IMR-90 (cell line): ENCODE data around the gene AP3D1. TPM values are rescaled to one million over a fixed set of nuclear protein-coding genes. Genes with fewer than 3 reads are reported as not detected.

ENCODE experiments used
- ATAC-seq: fragments of 200-7000 bp; cut with Tn5 transposase; 2 replicates; pipeline ENCODE4 v1.9.1; 2020; ENCODE audit warnings: low read depth, mild to moderate bottlenecking, moderate library complexity
- BruUV-seq: library from RNA; stranded (reverse); fragments of 400-500 nt; replicated peaks from 2 replicates; lab custom pipeline; 2021; lab: Mats Ljungman, UMichigan
- CTCF ChIA-PET: fragments of 300-600 bp; formaldehyde crosslinking; extraction: SDS; loops from one replicate; lab custom pipeline; 2021; ENCODE audit warnings: antibody characterized with exemption; lab: Yijun Ruan, JAX
- POLR2A ChIA-PET: fragments of 300-600 bp; sonication (Branson Sonifier 250); formaldehyde crosslinking; loops from one replicate; lab custom pipeline; 2022; ENCODE audit warnings: antibody characterized with exemption; ENCODE audit not compliant: unreplicated experiment; lab: Charles Lee
- DNase-seq: peaks from one replicate; pipeline ENCODE4 v3.0.0; 2013
- H2AFZ ChIP-seq: replicated peaks from 2 replicates; pipeline ENCODE3; 2013; ENCODE audit warnings: low read length, mild to moderate bottlenecking; ENCODE audit not compliant: poor library complexity
- H2AK5ac ChIP-seq: 2 replicates; pipeline ENCODE4 v1.6.1; 2013; ENCODE audit warnings: low read depth, low read length, inconsistent platforms
- H2AK9ac ChIP-seq: replicated peaks from 2 replicates; pipeline ENCODE3; 2013; ENCODE audit warnings: mild to moderate bottlenecking, low read depth, low read length, moderate library complexity; ENCODE audit not compliant: poor library complexity
- H2BK120ac ChIP-seq: 2 replicates; pipeline ENCODE4 v1.6.1; 2013; ENCODE audit warnings: low read depth, low read length, inconsistent platforms
- H2BK15ac ChIP-seq: 3 replicates; pipeline ENCODE4 v1.6.1; 2013; ENCODE audit warnings: low read depth, low read length, inconsistent platforms
- H2BK20ac ChIP-seq: 2 replicates; pipeline ENCODE4 v1.6.1; 2013; ENCODE audit warnings: low read depth, mild to moderate bottlenecking, inconsistent platforms, low read length, moderate library complexity
- H2BK5ac ChIP-seq: 2 replicates; pipeline ENCODE4 v1.6.1; 2013; ENCODE audit warnings: mild to moderate bottlenecking, low read depth, low read length, inconsistent platforms; ENCODE audit not compliant: poor library complexity, severe bottlenecking
- H3K14ac ChIP-seq: replicated peaks from 2 replicates; pipeline ENCODE4 v1.6.1; 2013; ENCODE audit warnings: low read depth, low read length, inconsistent platforms
- H3K18ac ChIP-seq: 2 replicates; pipeline ENCODE4 v1.6.1; 2013; ENCODE audit warnings: low read depth, low read length, control low read depth
- H3K23ac ChIP-seq: 2 replicates; pipeline ENCODE4 v1.6.1; 2013; ENCODE audit warnings: low read depth, low read length, inconsistent platforms
- H3K27ac ChIP-seq: 2 replicates; pipeline ENCODE4 v1.5.1; 2013; ENCODE audit warnings: mild to moderate bottlenecking, control low read depth, low read length; ENCODE audit not compliant: insufficient read depth
- H3K27me3 ChIP-seq: 2 replicates; pipeline ENCODE4 v1.6.1; 2013; ENCODE audit warnings: low read length; ENCODE audit not compliant: control insufficient read depth, insufficient read depth
- H3K36me3 ChIP-seq: 2 replicates; pipeline ENCODE4 v1.6.1; 2013; ENCODE audit warnings: low read length, mixed read lengths; ENCODE audit not compliant: control insufficient read depth, insufficient read depth
- H3K4ac ChIP-seq: 2 replicates; pipeline ENCODE4 v1.6.1; 2013; ENCODE audit warnings: low read depth, low read length, inconsistent platforms
- H3K4me1 ChIP-seq: 2 replicates; pipeline ENCODE4 v1.6.1; 2013; ENCODE audit warnings: low read length, mixed read lengths; ENCODE audit not compliant: control insufficient read depth, insufficient read depth
- H3K4me2 ChIP-seq: 2 replicates; pipeline ENCODE4 v1.6.1; 2013; ENCODE audit warnings: low read depth, mild to moderate bottlenecking, control low read depth, low read length, moderate library complexity
- H3K4me3 ChIP-seq: 2 replicates; pipeline ENCODE4 v1.5.1; 2013; ENCODE audit warnings: low read depth, mild to moderate bottlenecking, control low read depth, low read length, moderate library complexity; ENCODE audit not compliant: insufficient read depth
- H3K56ac ChIP-seq: 2 replicates; pipeline ENCODE4 v1.6.1; 2013; ENCODE audit warnings: low read length, inconsistent platforms; ENCODE audit not compliant: insufficient read depth; ENCODE audit errors: extremely low read depth
- H3K79me1 ChIP-seq, 2 experiments: 2 replicates each; pipeline ENCODE4 v1.6.1; 2013; ENCODE audit warnings: low read length in 2 of 2, inconsistent platforms in 1 of 2, low read depth in 1 of 2
- H3K9ac ChIP-seq: 2 replicates; pipeline ENCODE4 v1.6.1; 2013; ENCODE audit warnings: low read depth, low read length, control low read depth
- H3K9me1 ChIP-seq: 2 replicates; pipeline ENCODE4 v1.6.1; 2013; ENCODE audit warnings: low read length, inconsistent platforms; ENCODE audit not compliant: insufficient read depth
- H3K9me3 ChIP-seq: 2 replicates; pipeline ENCODE4 v1.6.1; 2013; ENCODE audit warnings: low read length; ENCODE audit not compliant: control insufficient read depth, insufficient read depth
- H4K20me1 ChIP-seq: 2 replicates; pipeline ENCODE4 v1.6.1; 2013; ENCODE audit warnings: low read length, inconsistent platforms; ENCODE audit not compliant: insufficient read depth
- H4K5ac ChIP-seq: 2 replicates; pipeline ENCODE4 v1.6.1; 2013; ENCODE audit warnings: mild to moderate bottlenecking, low read depth, low read length, control low read depth
- H4K8ac ChIP-seq, 2 experiments: 2 replicates each; pipeline ENCODE4 v1.6.1; 2013; ENCODE audit warnings: low read depth in 2 of 2, low read length in 2 of 2, control low read depth in 1 of 2, inconsistent platforms in 1 of 2
- H4K91ac ChIP-seq: 2 replicates; pipeline ENCODE4 v1.6.1; 2013; ENCODE audit warnings: low read depth, low read length, inconsistent platforms; ENCODE audit not compliant: insufficient read depth
- MAZ ChIP-seq: IDR thresholded peaks from 2 replicates; pipeline ENCODE4 v1.6.1; 2012; ENCODE audit warnings: low read depth, mild to moderate bottlenecking, low read length, improper control_type of control experiment, moderate library complexity, borderline replicate concordance
- NFE2L2 ChIP-seq: fragments of 150-350 bp; IDR thresholded peaks from 2 replicates; pipeline ENCODE4 v1.6.1; 2016; ENCODE audit warnings: low read depth, mild to moderate bottlenecking, low read length
- POLR2A ChIP-seq: IDR thresholded peaks from 2 replicates; pipeline ENCODE4 v1.6.1; 2012; ENCODE audit warnings: mild to moderate bottlenecking, low read depth, low read length
- RAD21 ChIP-seq: IDR thresholded peaks from 2 replicates; pipeline ENCODE4 v1.6.1; 2012; ENCODE audit warnings: low read length, improper control_type of control experiment
- RCOR1 ChIP-seq: IDR thresholded peaks from 2 replicates; pipeline ENCODE4 v1.6.1; 2012; ENCODE audit warnings: mild to moderate bottlenecking, low read length, improper control_type of control experiment; ENCODE audit not compliant: insufficient replicate concordance
- RFX5 ChIP-seq: IDR thresholded peaks from 2 replicates; pipeline ENCODE4 v1.8.0; 2012; ENCODE audit warnings: low read depth, mild to moderate bottlenecking, low read length, moderate library complexity
- SMC3 ChIP-seq: fragments of 150-350 bp; IDR thresholded peaks from 2 replicates; pipeline ENCODE4 v1.6.1; 2016; ENCODE audit warnings: low read depth, mild to moderate bottlenecking, antibody characterized with exemption, low read length, moderate library complexity
- WGBS, 2 experiments: methylation state at CpG; one replicate each; pipeline versions ENCODE4 v1.1.5 to v1.1.7; 2013; ENCODE audit warnings: missing lambda C conversion rate in 2 of 2; ENCODE audit not compliant: insufficient read length in 1 of 2; ENCODE audit errors: extremely low coverage in 2 of 2; 5-methylcytosine and 5-hydroxymethylcytosine counted together
- dilution Hi-C: fragments of 300-500 bp; cut with HindIII; formaldehyde crosslinking; loops from one replicate; pipeline ENCODE4 v1.14.3; 2018; ENCODE audit warnings: low sequenced_read_pairs; ENCODE audit not compliant: unreplicated experiment
- in situ Hi-C: fragments of 300-500 bp; cut with MboI; formaldehyde crosslinking; loops from 3 replicates; pipeline ENCODE4 v1.14.3; 2019; ENCODE audit warnings: low sequenced_read_pairs, inconsistent platforms, mixed read lengths
- intact Hi-C: fragments of 100-400 bp; cut with micrococcal nuclease; formaldehyde crosslinking; loops from 2 replicates; pipeline ENCODE4 v1.10.0; 2022
- polyA plus RNA-seq, 3 experiments: library from polyadenylated mRNA; depleted of rRNA; stranded (reverse); fragments of >200 nt; gene quantifications; 2 replicates each; pipeline ENCODE4 v1.2.3, GENCODE V29; 2012; ENCODE audit warnings: low replicate concordance in 1 of 3
- total RNA-seq: library from RNA; depleted of rRNA; stranded (reverse); fragments of >200 nt; gene quantifications from 2 replicates; pipeline ENCODE4 v1.2.3, GENCODE V29; 2012
- TF ChIP-seq, protein P1 (sequence below): fragments of 150-350 bp; IDR thresholded peaks from 2 replicates; pipeline ENCODE4 v1.6.1; 2016; ENCODE audit warnings: low read depth, mild to moderate bottlenecking, low read length, moderate library complexity, borderline replicate concordance

Gene AP3D1
- total and polyA plus RNA-seq, 2 of the 4 experiments (the other 2 are of a cell fraction): 75.3 to 129 TPM

DNA sequence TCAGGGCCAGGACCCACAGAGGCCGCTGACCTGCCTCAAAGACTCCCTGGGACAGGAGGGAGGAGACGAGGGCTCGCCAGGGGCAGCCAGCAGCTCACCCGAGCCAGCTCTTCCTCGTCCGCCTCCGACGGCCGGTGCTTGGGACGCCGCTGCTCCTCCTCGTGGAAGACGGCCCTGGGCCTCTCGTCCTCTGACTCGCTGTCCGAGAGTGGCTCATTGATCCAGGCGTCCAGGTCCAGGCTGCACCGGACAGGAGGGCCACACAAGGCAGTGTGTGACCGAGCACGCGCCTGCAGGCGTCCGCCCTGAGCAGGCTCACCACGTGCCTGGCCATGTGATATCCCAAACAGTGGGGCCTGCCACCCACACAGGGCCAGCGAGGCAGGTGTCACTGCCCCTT is 34.9 kb downstream of the AP3D1 start:
- no peaks in the 10 kb centered on the region for H3K4me1 ChIP-seq
- H4K5ac ChIP-seq: no peak overlapping the region
- H3K18ac ChIP-seq: no peak overlapping the region
- H2BK5ac ChIP-seq: no peak overlapping the region
- H2BK20ac ChIP-seq: no peak overlapping the region
- no peak overlapping the region for H4K91ac ChIP-seq
- WGBS, 2 experiments: 95% methylated on average over 19 of the region's 25 CpGs; no CpG with 5 or more reads in 1 of the 2 experiments
- no peaks in the 10 kb centered on the region for H3K9me1 ChIP-seq
- H3K14ac ChIP-seq: no peak overlapping the region
- no peak overlapping the region for H2BK120ac ChIP-seq
- H3K9ac ChIP-seq: no peak overlapping the region
- H2BK15ac ChIP-seq: no peak overlapping the region
- H3K4ac ChIP-seq: no peak overlapping the region
- no peak overlapping the region for H3K4me2 ChIP-seq
- H4K20me1 ChIP-seq: peaks cover 20% of the 10 kb centered on the region
- POLR2A ChIA-PET: no interaction called here
- no peak overlapping the region for H3K27ac ChIP-seq
- TF ChIP-seq, protein P1, sequence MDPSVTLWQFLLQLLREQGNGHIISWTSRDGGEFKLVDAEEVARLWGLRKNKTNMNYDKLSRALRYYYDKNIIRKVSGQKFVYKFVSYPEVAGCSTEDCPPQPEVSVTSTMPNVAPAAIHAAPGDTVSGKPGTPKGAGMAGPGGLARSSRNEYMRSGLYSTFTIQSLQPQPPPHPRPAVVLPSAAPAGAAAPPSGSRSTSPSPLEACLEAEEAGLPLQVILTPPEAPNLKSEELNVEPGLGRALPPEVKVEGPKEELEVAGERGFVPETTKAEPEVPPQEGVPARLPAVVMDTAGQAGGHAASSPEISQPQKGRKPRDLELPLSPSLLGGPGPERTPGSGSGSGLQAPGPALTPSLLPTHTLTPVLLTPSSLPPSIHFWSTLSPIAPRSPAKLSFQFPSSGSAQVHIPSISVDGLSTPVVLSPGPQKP: no peak
- TF ChIP-seq RCOR1 (no peak), RAD21 (no peak), MAZ (no peak), RFX5 (no peak), NFE2L2 (no peak), POLR2A (no peak), SMC3 (no peak)
- BruUV-seq: no TSS peak
- in situ Hi-C loops (no loop called here), dilution Hi-C loops (no loop called here), intact Hi-C loops (no loop called here)
- peaks cover 7 to 28% of the 10 kb centered on the region in 2 experiments for H3K79me1 ChIP-seq
- peaks cover 91% of the 10 kb centered on the region for H3K36me3 ChIP-seq
- no peak overlapping the region for H4K8ac ChIP-seq
- no peak overlapping the region for H3K4me3 ChIP-seq
- H2AK9ac ChIP-seq: peak overlapping the region; percentile 16
- ATAC-seq (no peak), DNase-seq (no peak)
- H2AK5ac ChIP-seq: no peak overlapping the region
- H3K27me3 ChIP-seq: no peaks in the 10 kb centered on the region
- CTCF ChIA-PET: no interaction called here
- H2AFZ ChIP-seq: peak overlapping the region; percentile 63
- H3K23ac ChIP-seq: no peak overlapping the region
- H3K9me3 ChIP-seq: no peaks in the 10 kb centered on the region
- H3K56ac ChIP-seq: no peak overlapping the region
